Osteocyte (in vitro differentiated cells): ENCODE measurements around the gene DCDC2C. TPM values are rescaled to one million over a fixed set of nuclear protein-coding genes. Genes with fewer than 3 reads are reported as not detected.
A peak's percentile ranks its signal among the peaks of the same experiment; 100 is the strongest.

Source experiments
- DNase-seq: peaks from one replicate; pipeline ENCODE4 v3.0.0; 2021; ENCODE audit warnings: mixed read lengths; ENCODE audit not compliant: unreplicated experiment; ENCODE audit errors: extremely low spot score
- H3K27ac Mint-ChIP-seq: one replicate; pipeline ENCODE4 v1.8.0; 2021; ENCODE audit warnings: mild to moderate bottlenecking, mixed read lengths; ENCODE audit not compliant: unreplicated experiment
- H3K27me3 Mint-ChIP-seq: one replicate; pipeline ENCODE4 v1.8.0; 2021; ENCODE audit warnings: mixed read lengths; ENCODE audit not compliant: unreplicated experiment
- H3K36me3 Mint-ChIP-seq: one replicate; pipeline ENCODE4 v1.8.0; 2021; ENCODE audit warnings: mixed read lengths; ENCODE audit not compliant: unreplicated experiment
- H3K4me1 Mint-ChIP-seq: one replicate; pipeline ENCODE4 v1.8.0; 2021; ENCODE audit warnings: mixed read lengths; ENCODE audit not compliant: unreplicated experiment
- H3K4me3 Mint-ChIP-seq: one replicate; pipeline ENCODE4 v1.8.0; 2021; ENCODE audit warnings: mild to moderate bottlenecking, moderate library complexity, mixed read lengths; ENCODE audit not compliant: unreplicated experiment
- H3K9me3 Mint-ChIP-seq: one replicate; pipeline ENCODE4 v1.8.0; 2021; ENCODE audit warnings: mixed read lengths; ENCODE audit not compliant: unreplicated experiment
- total RNA-seq: library from RNA; stranded (reverse); gene quantifications from 2 replicates; pipeline ENCODE4 v1.2.1, GENCODE V29; 2021
- TF ChIP-seq, protein P1 (sequence below): fragments of 200-600 bp; sonication (generic); IDR thresholded peaks from 2 replicates; pipeline ENCODE4 v1.5.0; 2021; ENCODE audit warnings: antibody characterized with exemption, mild to moderate bottlenecking, moderate library complexity

Gene DCDC2C
- total RNA-seq, 1 donor from 2014 or later: not detected

DNA sequence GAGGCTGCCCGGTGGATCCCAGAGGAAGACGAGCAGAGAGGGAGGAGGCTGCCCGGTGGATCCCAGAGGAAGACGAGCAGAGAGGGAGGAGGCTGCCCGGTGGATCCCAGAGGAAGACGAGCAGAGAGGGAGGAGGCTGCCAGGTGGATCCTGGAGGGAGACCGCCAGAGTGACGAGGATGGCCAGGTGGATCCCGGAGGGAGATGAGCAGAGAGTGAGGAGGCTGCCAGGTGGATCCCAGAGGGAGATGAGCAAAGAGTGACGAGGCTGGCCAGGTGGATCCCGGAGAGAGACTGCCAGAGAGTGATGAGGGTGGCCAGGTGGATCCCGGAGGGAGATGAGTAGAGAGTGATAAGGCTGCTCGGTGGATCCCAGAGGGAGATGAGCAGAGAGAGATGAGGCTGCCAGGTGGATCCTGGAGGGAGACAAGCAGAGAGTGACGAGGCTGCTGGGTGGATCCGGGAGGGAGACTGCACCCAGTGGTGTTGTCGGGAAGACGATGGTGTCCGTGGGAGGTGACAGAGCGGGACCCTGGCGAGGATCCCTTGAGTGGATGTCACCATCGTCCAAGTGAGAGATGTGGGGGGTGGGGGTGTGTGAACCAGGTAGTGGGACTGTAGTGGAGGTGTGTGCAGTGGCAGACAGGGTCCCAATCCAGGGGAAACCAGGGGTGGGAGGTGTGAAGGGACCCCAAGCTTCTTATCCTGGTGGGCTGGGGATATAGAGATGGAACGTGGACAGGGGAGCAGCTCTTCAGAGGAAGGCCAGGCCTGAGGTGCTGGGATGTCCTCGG lies 22.3 kb downstream of the DCDC2C start:
- H3K27me3 Mint-ChIP-seq: peaks cover 4% of the 10 kb centered on the region
- DNase-seq: peak; percentile 84
- H3K4me3 Mint-ChIP-seq: no peak overlapping the region
- H3K27ac Mint-ChIP-seq: no peak overlapping the region
- no peaks in the 10 kb centered on the region for H3K36me3 Mint-ChIP-seq
- peaks cover 6% of the 10 kb centered on the region for H3K9me3 Mint-ChIP-seq
- H3K4me1 Mint-ChIP-seq: peaks cover 8% of the 10 kb centered on the region
- TF ChIP-seq, protein P1, sequence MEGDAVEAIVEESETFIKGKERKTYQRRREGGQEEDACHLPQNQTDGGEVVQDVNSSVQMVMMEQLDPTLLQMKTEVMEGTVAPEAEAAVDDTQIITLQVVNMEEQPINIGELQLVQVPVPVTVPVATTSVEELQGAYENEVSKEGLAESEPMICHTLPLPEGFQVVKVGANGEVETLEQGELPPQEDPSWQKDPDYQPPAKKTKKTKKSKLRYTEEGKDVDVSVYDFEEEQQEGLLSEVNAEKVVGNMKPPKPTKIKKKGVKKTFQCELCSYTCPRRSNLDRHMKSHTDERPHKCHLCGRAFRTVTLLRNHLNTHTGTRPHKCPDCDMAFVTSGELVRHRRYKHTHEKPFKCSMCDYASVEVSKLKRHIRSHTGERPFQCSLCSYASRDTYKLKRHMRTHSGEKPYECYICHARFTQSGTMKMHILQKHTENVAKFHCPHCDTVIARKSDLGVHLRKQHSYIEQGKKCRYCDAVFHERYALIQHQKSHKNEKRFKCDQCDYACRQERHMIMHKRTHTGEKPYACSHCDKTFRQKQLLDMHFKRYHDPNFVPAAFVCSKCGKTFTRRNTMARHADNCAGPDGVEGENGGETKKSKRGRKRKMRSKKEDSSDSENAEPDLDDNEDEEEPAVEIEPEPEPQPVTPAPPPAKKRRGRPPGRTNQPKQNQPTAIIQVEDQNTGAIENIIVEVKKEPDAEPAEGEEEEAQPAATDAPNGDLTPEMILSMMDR: no peak

DNA sequence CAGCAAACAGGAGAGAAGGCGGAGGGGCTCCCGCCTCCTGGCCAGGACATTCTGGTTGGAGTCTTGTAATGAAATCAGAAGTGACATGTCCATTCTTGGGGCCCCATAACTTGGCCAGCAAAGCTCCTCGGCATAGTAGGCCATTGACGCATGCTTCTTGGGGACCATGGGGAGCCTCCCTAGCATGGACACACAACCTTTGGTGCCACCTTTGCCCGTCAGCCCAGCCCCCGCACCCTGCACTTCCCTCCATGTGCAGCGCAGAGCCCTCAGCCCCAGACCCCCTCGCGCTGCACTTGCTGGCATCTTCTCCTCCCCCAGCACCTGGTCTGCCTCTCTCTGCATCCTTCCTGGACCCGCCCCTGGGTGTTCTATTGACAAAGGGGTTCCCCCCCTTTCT lies 23.1 kb downstream of the DCDC2C start:
- peaks cover 4% of the 10 kb centered on the region for H3K27me3 Mint-ChIP-seq
- no peak overlapping the region for H3K27ac Mint-ChIP-seq
- no peak for DNase-seq
- H3K4me3 Mint-ChIP-seq: no peak overlapping the region
- H3K4me1 Mint-ChIP-seq: peaks cover 11% of the 10 kb centered on the region
- TF ChIP-seq, protein P1: no peak
- no peaks in the 10 kb centered on the region for H3K36me3 Mint-ChIP-seq
- no peaks in the 10 kb centered on the region for H3K9me3 Mint-ChIP-seq

DNA sequence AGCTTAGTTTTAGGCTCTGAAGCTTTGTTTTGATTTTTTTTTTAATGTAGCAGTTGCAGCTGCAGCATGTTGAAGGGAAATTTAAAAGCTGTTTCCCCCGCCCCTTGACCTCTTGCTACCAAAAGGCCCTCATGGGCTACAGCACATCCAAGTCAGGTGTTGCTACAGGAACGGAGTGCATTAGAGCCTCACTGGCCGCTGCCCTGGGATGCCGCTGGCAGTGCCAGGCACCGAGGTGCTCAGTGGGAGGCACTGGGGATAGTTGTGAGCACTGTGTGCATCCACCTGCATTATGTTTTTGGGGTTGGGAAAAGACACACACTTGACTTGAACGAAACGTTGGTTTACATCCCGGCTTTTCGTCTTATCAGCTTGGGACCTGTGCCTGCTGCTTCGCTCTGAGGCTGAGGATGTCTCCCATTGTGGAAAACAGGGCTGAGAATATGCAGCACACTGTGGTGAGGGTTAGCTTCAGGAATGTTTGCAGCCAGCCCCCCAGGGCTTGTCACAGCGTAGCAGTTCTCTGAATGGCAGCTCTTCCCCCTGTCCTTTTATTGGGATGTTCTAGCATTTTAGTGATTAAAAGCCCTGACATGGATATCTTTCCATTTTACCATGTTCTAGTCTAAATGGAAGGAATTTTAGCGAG lies 24.1 kb downstream of the DCDC2C start:
- H3K36me3 Mint-ChIP-seq: no peaks in the 10 kb centered on the region
- peak; percentile 63 for DNase-seq
- H3K27me3 Mint-ChIP-seq: peaks cover under 1% of the 10 kb centered on the region
- TF ChIP-seq, protein P1: no peak
- peak overlapping the region; percentile 52 for H3K4me3 Mint-ChIP-seq
- no peak overlapping the region for H3K27ac Mint-ChIP-seq
- peaks cover 11% of the 10 kb centered on the region for H3K4me1 Mint-ChIP-seq
- H3K9me3 Mint-ChIP-seq: no peaks in the 10 kb centered on the region

DNA sequence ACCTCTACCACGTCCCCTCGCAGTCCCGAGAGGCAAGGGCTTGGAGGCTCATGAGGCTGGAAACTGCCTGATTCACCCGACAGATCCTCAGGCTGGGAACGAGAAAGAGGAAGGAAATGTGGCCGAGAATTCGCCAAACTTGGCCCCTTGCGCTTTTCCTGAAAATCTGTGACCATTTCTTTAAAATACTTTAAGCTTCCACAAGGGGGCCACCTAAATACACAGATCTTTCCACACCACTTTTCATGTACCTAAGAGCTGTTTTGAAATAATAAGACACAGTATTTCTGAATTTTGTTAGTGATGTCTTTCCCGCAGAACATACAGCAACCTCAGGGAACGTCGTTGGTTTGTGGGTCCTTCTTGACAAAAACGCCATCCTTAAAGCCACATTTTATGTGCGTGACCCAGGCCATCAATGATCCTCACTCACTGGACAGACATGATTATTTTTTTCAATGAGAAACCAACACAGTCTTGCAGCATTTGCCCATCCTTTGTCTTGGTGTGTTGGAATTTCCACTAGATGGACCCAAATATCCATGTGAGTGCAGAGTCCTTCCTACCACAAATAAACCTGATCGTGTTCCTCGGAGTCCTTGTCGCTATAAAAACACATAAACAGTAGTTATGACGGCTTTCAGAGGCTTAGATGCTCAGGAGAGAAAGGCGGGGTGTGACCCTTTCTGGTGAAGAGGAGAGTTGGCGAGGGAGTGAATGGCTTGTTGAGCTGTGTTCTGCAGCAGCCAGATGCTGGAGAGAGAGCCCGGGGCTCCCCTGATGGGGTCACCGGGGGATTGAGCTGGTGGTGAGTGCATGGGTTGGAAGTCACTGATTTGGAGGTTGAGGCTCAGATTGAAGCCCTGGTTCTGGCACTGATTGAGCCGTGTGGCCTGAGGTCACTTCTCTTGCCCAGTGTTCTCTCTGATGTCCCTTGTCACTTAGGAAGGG lies 25.0 kb downstream of the DCDC2C start:
- Mint-ChIP-seq H3K27me3 (no peaks in the 10 kb centered on the region), H3K9me3 (no peaks in the 10 kb centered on the region), H3K27ac (no peak overlapping the region), H3K4me3 (peak overlapping the region; percentile 52), H3K4me1 (peaks cover 11% of the 10 kb centered on the region), H3K36me3 (no peaks in the 10 kb centered on the region)
- TF ChIP-seq, protein P1: peak; percentile 67
- DNase-seq: peak; percentile 82
